Measurements from ENCODE around the gene RPL3.

DNA sequence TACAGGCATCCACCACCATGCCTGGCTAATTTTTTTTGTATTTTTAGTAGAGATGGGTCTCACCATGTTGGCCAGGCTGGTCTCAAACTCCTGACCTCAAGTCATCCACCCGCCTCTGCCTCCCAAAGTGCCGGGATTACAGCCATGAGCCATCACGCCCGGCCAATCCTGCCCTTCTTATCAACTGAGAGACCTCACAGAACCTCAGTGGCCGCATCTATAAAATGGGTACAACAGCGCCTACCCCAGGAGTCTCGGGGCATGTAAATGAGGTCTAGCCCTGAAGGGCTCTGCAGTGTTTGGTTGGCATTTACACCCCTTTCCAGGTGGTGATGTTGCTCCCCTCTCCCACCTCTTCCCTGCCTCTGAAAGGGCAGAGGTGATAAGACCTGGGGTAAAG is 42.1 kb upstream of the RPL3 start:
- TF ChIP-seq, protein P1, sequence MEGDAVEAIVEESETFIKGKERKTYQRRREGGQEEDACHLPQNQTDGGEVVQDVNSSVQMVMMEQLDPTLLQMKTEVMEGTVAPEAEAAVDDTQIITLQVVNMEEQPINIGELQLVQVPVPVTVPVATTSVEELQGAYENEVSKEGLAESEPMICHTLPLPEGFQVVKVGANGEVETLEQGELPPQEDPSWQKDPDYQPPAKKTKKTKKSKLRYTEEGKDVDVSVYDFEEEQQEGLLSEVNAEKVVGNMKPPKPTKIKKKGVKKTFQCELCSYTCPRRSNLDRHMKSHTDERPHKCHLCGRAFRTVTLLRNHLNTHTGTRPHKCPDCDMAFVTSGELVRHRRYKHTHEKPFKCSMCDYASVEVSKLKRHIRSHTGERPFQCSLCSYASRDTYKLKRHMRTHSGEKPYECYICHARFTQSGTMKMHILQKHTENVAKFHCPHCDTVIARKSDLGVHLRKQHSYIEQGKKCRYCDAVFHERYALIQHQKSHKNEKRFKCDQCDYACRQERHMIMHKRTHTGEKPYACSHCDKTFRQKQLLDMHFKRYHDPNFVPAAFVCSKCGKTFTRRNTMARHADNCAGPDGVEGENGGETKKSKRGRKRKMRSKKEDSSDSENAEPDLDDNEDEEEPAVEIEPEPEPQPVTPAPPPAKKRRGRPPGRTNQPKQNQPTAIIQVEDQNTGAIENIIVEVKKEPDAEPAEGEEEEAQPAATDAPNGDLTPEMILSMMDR (conservative IDR thresholded peaks at IDR 0.05; ENCODE audit: low read depth, low read length), result no peak
- TF ChIP-seq POLR2A (IDR thresholded peaks at IDR 0.05; ENCODE audit: low read depth, low read length) (no peak), SMC3 (IDR thresholded peaks at IDR 0.05; ENCODE audit: low read depth, low read length) (no peak), CEBPB (IDR thresholded peaks at IDR 0.05; ENCODE audit: low read depth, low read length) (no peak), RCOR1 (IDR thresholded peaks at IDR 0.05; ENCODE audit: insufficient replicate concordance, low read length) (no peak), BHLHE40 (IDR thresholded peaks at IDR 0.05; ENCODE audit: low read depth, low read length) (no peak)
- TF ChIP-seq, protein P2, sequence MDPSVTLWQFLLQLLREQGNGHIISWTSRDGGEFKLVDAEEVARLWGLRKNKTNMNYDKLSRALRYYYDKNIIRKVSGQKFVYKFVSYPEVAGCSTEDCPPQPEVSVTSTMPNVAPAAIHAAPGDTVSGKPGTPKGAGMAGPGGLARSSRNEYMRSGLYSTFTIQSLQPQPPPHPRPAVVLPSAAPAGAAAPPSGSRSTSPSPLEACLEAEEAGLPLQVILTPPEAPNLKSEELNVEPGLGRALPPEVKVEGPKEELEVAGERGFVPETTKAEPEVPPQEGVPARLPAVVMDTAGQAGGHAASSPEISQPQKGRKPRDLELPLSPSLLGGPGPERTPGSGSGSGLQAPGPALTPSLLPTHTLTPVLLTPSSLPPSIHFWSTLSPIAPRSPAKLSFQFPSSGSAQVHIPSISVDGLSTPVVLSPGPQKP (IDR thresholded peaks at IDR 0.05; ENCODE audit: borderline replicate concordance, low read depth, low read length), result no peak

Data from IMR-90 (cell line).